PFSK-1 (cell line): ENCODE measurements around the gene ZNF207. TPM values are rescaled to one million over a fixed set of nuclear protein-coding genes. Genes with fewer than 3 reads are reported as not detected.

ENCODE experiments used
- FOXP2 ChIP-seq: optimal IDR thresholded peaks from 2 replicates; pipeline ENCODE3; 2011; ENCODE audit warnings: borderline replicate concordance, control low read depth, inconsistent platforms; ENCODE audit not compliant: insufficient read depth; ENCODE audit errors: extremely low read length, extremely low read depth
- POLR2AphosphoS5 ChIP-seq: IDR thresholded peaks from 2 replicates; pipeline ENCODE4 v1.6.1; 2012; ENCODE audit warnings: low read depth, mild to moderate bottlenecking, control low read depth, low read length, moderate library complexity
- REST ChIP-seq, 2 experiments: IDR thresholded peaks; 2 replicates each; pipeline versions ENCODE4 v1.6.1 to v1.8.0; 2011 to 2012; ENCODE audit warnings: low read depth in 2 of 2, low read length in 2 of 2, control low read depth in 1 of 2, inconsistent platforms in 1 of 2, mild to moderate bottlenecking in 1 of 2, moderate library complexity in 1 of 2; ENCODE audit not compliant: insufficient read depth in 1 of 2
- SIN3A ChIP-seq: IDR thresholded peaks from 2 replicates; pipeline ENCODE4 v1.6.1; 2012; ENCODE audit warnings: mild to moderate bottlenecking, low read length, moderate library complexity, borderline replicate concordance; ENCODE audit not compliant: insufficient read depth
- TAF1 ChIP-seq: IDR thresholded peaks from 2 replicates; pipeline ENCODE4 v1.6.1; 2012; ENCODE audit warnings: low read length, control low read depth, borderline replicate concordance; ENCODE audit not compliant: insufficient read depth
- polyA plus RNA-seq: library from polyadenylated mRNA; unstranded; fragments of >200 nt; gene quantifications from one replicate; pipeline ENCODE4 v1.2.1, GENCODE V29; 2012; ENCODE audit warnings: low read depth, missing spikeins; ENCODE audit not compliant: insufficient read length

Gene ZNF207
- polyA plus RNA-seq: 91.8 TPM

GRCh38 chr17:32349854-32350665 lies at the start of gene ZNF207:
TSS of gene ZNF207 (plus strand) at chr17:32350157. CDS start at chr17:32350286, 129 bp downstream.
- peak; percentile 98 for TF ChIP-seq TAF1
- TF ChIP-seq FOXP2: peak; percentile 45
- TF ChIP-seq SIN3A: no peak; the same call in 1 of the 2 replicates
- TF ChIP-seq REST (IDR thresholded peaks at IDR 0.05; ENCODE audit: insufficient read depth in 1 of 2, low read depth in 2 of 2, low read length in 2 of 2): peak; percentile 58 to 59; a peak in 3 of 4 replicates
- TF ChIP-seq POLR2AphosphoS5: peak; percentile 98

DNA sequence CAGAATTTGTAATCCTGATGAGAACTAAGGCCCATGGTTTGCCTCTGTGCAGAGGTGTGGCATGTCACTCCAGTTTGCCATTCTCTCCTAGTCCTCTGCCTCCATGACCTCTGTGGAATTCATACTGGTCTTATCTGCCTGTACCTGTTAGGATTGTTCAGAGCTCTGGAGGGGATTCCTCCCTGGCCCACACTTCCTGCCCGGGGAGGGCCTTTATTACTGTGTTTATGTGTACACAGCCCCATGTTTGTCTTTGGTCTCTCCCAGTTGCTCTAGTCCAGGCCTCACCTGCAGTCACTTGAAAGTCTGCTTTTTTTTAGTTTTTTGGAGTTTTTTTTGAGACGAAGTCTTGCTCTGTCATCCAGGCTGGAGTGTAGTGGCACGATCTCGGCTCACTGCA lies 47.9 kb upstream of the ZNF207 start:
- TF ChIP-seq REST (IDR thresholded peaks at IDR 0.05; ENCODE audit: insufficient read depth in 1 of 2, low read depth in 2 of 2, low read length in 2 of 2): no peak
- no peak for TF ChIP-seq FOXP2
- no peak for TF ChIP-seq TAF1
- no peak for TF ChIP-seq POLR2AphosphoS5
- TF ChIP-seq SIN3A: no peak

DNA sequence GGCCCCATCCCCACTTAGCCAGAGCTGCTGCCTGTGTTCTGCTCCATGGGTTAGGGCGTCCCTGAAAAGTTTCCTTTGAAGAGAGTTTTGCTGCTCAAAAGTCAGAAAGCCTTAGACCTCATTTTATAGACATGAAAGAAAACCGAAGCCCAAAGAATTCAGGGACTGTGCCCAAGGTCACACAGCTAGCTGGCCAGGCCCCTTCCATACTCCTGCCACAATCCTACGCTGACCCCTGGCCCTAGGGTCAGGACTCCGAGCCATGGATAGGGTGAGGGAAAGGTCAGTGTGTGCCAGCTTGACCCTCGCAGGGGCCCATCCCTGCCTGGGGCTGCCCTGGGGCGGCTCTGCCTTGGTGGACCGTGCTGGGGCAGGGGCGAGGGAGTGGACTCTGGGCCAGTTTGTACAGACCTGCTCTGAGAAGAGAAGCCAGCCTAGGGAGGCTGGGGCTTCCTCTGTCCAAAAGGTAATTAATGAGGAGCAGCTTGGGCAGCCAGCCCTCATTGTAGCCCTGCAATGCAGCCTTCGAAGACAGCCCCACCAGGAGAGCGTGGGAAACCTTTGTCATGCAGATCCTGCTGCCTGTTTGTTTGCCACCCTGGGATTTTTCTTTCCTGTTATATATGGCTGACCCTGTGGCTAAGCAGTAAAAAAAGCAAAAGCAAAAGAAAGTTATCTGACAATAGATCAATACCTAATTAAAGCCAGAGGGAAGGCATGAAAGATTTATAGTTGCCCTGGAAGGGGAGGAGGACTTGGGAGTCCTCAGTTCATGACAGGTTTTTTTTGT lies 46.9 kb upstream of the ZNF207 start:
- TF ChIP-seq POLR2AphosphoS5: no peak
- peak in 1 of 2 experiments; percentile 8; a peak in 1 of 4 replicates for TF ChIP-seq REST (IDR thresholded peaks at IDR 0.05; ENCODE audit: insufficient read depth in 1 of 2, low read depth in 2 of 2, low read length in 2 of 2)

- no peak for TF ChIP-seq REST (IDR thresholded peaks at IDR 0.05; ENCODE audit: insufficient read depth in 1 of 2, low read depth in 2 of 2, low read length in 2 of 2)
- no peak for TF ChIP-seq TAF1
- TF ChIP-seq FOXP2: no peak
- no peak for TF ChIP-seq POLR2AphosphoS5
- TF ChIP-seq SIN3A: no peak
Measured at GRCh38 chr17:32303781-32304288, 46.1 kb upstream of the ZNF207 start.
